Bone marrow (tissue), 2 donors: ENCODE measurements around the gene DEPP1.
A peak's percentile ranks its signal among the peaks of the same experiment; 100 is the strongest.

Experiments used
- DNase-seq, 2 donors: peaks; one replicate each; lab custom pipeline; 2025; lab: John Stamatoyannopoulos, UW

The DEPP1 gene

GRCh38 chr10:44932517-44933450 lies 45.8 kb downstream of the DEPP1 start:
- DNase-seq: peak; percentile 27 to 76

- no peak for DNase-seq
Measured at GRCh38 chr10:44931621-44932516, 46.7 kb downstream of the DEPP1 start.

GRCh38 chr10:44930904-44931620 lies 47.5 kb downstream of the DEPP1 start:
- DNase-seq: no peak

- DNase-seq: no peak
Measured at GRCh38 chr10:44929356-44930255, 49.0 kb downstream of the DEPP1 start.

GRCh38 chr10:44928462-44928861 lies 50.1 kb downstream of the DEPP1 start:
- no peak for DNase-seq

- DNase-seq: no peak
Measured at GRCh38 chr10:44927352-44927751, 51.3 kb downstream of the DEPP1 start.

GRCh38 chr10:44926751-44927351 lies 51.8 kb downstream of the DEPP1 start:
- no peak for DNase-seq
